ENCODE data around the gene EGFL6. TPM values are rescaled to one million over a fixed set of nuclear protein-coding genes. Genes with fewer than 3 reads are reported as not detected.

Gene EGFL6, protein sequence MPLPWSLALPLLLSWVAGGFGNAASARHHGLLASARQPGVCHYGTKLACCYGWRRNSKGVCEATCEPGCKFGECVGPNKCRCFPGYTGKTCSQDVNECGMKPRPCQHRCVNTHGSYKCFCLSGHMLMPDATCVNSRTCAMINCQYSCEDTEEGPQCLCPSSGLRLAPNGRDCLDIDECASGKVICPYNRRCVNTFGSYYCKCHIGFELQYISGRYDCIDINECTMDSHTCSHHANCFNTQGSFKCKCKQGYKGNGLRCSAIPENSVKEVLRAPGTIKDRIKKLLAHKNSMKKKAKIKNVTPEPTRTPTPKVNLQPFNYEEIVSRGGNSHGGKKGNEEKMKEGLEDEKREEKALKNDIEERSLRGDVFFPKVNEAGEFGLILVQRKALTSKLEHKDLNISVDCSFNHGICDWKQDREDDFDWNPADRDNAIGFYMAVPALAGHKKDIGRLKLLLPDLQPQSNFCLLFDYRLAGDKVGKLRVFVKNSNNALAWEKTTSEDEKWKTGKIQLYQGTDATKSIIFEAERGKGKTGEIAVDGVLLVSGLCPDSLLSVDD
- not detected in 2 replicates for total RNA-seq

DNA sequence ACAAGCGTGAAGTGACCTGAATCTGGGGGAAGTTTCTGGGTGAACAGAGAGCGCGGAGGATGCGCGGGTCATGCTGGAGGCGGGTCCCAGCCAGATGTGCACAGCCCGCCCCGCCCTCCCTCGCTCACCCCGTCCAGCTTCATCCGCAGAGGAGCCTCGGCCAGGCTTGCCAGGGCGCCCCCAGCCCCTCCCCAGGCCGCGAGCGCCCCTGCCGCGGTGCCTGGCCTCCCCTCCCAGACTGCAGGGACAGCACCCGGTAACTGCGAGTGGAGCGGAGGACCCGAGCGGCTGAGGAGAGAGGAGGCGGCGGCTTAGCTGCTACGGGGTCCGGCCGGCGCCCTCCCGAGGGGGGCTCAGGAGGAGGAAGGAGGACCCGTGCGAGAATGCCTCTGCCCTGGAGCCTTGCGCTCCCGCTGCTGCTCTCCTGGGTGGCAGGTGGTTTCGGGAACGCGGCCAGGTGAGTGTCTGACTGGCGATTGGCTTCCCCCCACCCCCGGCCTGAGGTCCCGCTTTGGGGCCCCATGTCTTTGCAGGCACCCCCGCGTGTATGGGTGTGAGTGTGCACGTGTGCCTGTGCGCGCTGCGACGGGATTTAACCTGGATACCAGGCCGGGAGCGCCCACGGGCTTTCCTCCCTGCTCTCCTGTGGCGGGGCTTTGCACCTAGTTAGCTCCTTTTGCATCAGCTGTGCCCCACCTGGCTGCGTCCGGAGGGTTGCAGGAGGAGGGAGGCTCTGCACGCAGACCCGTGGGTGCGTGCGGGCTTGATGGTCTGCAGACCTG is at the start of gene EGFL6:
TSS of gene EGFL6 (plus strand) at position 123 of the 782 bp plus-strand sequence. CDS start at position 384, 261 bp downstream.

DNA sequence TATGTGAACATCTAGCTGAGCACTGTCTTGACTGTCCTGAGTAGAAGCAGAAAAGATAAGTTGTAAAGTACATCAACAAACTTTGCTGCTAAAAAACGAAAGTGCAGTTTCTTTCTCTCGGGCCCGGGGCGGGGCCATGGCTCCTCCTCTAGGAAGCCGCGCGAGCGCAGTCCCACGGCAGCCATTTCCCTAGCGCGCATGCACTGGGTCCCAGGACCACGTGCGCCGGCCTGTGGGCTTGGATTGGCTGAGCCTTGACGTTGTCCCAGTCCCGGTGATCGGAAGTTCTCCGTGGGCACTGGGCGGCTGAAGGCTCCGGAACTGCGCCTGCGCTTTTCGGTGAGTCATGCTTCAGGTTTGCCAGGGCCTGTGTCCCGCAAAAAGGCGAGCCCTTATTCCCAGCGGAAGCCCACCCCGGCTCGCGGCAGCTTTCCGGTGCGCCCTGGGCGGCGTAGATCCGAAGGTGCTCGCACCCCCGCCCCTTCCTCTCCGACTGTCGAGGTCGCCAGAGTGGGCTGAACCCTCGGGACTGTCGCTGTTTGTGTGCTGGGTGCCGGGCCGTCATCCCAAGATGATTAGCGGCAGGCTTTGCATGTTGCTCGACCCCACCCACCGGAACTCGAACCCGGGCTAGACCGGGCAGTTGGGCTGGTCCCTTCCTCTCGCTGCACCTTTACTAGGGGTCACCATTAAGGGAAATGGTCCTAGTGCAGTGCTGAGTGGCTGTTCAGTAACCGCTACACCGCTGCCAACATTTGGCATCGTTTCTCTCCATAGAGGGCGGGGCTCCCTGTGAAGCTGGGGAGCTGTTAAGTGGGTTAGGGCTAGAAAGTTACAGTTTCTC is 83.7 kb downstream of the EGFL6 start, which contains the start of gene TCEANC:
TSS of gene TCEANC (plus strand) at position 292 of the 844 bp plus-strand sequence. CDS start 9,368 bp downstream, outside the sequence.

Other genes with a start within 250 kb of the EGFL6 start
- gene ATXN3L, start 249.5 kb upstream of the EGFL6 start, total RNA-seq = not detected in 2 replicates
- 2.7 and 7.0 TPM in 2 replicates for gene TCEANC, start 83.5 kb downstream of the EGFL6 start, total RNA-seq
- 22.0 and 39.5 TPM in 2 replicates for gene RAB9A, start 119.5 kb downstream of the EGFL6 start, total RNA-seq
- 17.8 and 18.9 TPM in 2 replicates for gene TRAPPC2, start 165.0 kb downstream of the EGFL6 start, total RNA-seq
- 7.5 and 13.2 TPM in 2 replicates for gene OFD1, start 165.1 kb downstream of the EGFL6 start, total RNA-seq
- 3.1 and 5.4 TPM in 2 replicates for gene GPM6B, start 247.5 kb downstream of the EGFL6 start, total RNA-seq

All from regular cardiac myocyte (primary cell).